Measurements from ENCODE around the gene BAG3. TPM values are rescaled to one million over a fixed set of nuclear protein-coding genes. Genes with fewer than 3 reads are reported as not detected.

Gene BAG3
- total and polyA plus RNA-seq, 2 of the 8 experiments (the other 6 are each of a cell fraction or from before 2014, with no cell fraction given) = 3.5 to 13.3 TPM

DNA sequence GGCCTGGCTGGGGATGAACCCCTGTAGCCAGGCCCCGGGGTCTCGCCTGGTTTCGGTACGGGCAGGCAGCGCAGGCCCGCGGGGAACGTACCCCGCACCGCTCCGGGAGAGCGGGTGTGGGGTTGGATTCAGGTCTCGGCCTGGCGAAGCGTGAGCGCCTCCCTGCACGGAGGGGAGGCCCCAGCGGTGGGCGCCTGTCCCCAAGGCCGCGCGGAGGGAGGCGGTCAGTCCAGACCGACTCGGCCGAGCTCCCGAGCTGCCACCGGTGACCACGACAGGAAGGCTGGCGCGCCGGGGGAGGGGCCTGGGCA is 74.3 kb downstream of the BAG3 start:
- Histone ChIP-seq H2AK5ac (ENCODE audit: low read depth, low read length) (0 out of 2 replicates have a peak overlapping the region, but pooled peaks have one; percentile 65), H2BK12ac (ENCODE audit: low read depth, low read length) (no peak overlapping the region), H4K8ac (ENCODE audit: extremely low read depth, insufficient read depth, low read length) (peak overlapping the region; percentile 71; the same call in 1 of the 2 replicates), H2BK5ac (ENCODE audit: low read depth, low read length) (peak overlapping the region; percentile 80; the same call in 1 of the 2 replicates), H3K27me3 (replicated peaks in 1 of 4; ENCODE audit: control insufficient read depth in 3 of 4, extremely low read depth in 1 of 4, insufficient read depth in 3 of 4, low read length in 3 of 4) (no peaks in the 10 kb centered on the region), H3K4ac (replicated peaks; ENCODE audit: insufficient read length, low read depth, low read length) (peak overlapping the region; percentile 71), H3K27ac (ENCODE audit: low read depth, low read length) (peak overlapping the region; percentile 60; the same call in 1 of the 2 replicates), H2BK20ac (ENCODE audit: low read length) (no peak overlapping the region), H3K4me2 (ENCODE audit: insufficient read depth in 1 of 2, low read depth in 2 of 2, low read length in 2 of 2) (peak overlapping the region; percentile 64 to 86), H3K9me3 (ENCODE audit: insufficient read depth in 2 of 2, low read depth in 1 of 2, low read length in 1 of 2) (peaks cover 3 to 14% of the 10 kb centered on the region in 2 experiments; a peak in 2 of 4 replicates), H4K5ac (ENCODE audit: insufficient read length, low read depth, low read length) (peak overlapping the region; percentile 86), H4K91ac (replicated peaks; ENCODE audit: insufficient read length, low read length) (peak overlapping the region; percentile 49), H3K79me1 (ENCODE audit: low read depth, low read length) (peaks cover 3% of the 10 kb centered on the region; the same call in 1 of the 2 replicates), H4K20me1 (replicated peaks in 1 of 2; ENCODE audit: control insufficient read depth in 1 of 2, insufficient read depth in 2 of 2, low read length in 2 of 2) (peaks cover 2 to 6% of the 10 kb centered on the region in 2 experiments), H3K9ac (replicated peaks in 1 of 4; ENCODE audit: extremely low read depth in 1 of 4, low read depth in 3 of 4, low read length in 3 of 4) (peak overlapping the region; percentile 76 to 82 (median 80); a peak in 6 of 7 replicates), H2AFZ (ENCODE audit: low read length) (no peak overlapping the region), H3K4me1 (replicated peaks in 1 of 4; ENCODE audit: control insufficient read depth in 3 of 4, insufficient read depth in 4 of 4, low read length in 3 of 4) (peaks cover 4 to 13% (median 8%) of the 10 kb centered on the region in 4 experiments; a peak in 5 of 7 replicates), H3K79me2 (ENCODE audit: control insufficient read depth in 1 of 2, insufficient read depth in 2 of 2, low read length in 2 of 2) (peaks cover 0 to 34% of the 10 kb centered on the region in 2 experiments; a peak in 3 of 4 replicates), H3K36me3 (ENCODE audit: control insufficient read depth in 2 of 4, insufficient read depth in 4 of 4, low read length in 3 of 4) (no peaks in the 10 kb centered on the region; a peak in 1 of 8 replicates), H3K56ac (replicated peaks; ENCODE audit: insufficient read length, low read depth, low read length) (peak overlapping the region; percentile 10), H3K18ac (ENCODE audit: extremely low read depth, low read length) (peak overlapping the region; percentile 81; the same call in 1 of the 2 replicates), H3K4me3 (ENCODE audit: extremely low read depth in 1 of 4, insufficient read depth in 2 of 4, low read depth in 3 of 4, low read length in 4 of 4) (peak overlapping the region; percentile 45 to 99 (median 76)), H2BK120ac (replicated peaks; ENCODE audit: low read depth, low read length) (no peak overlapping the region), H3K14ac (ENCODE audit: insufficient read length) (no peak overlapping the region), H3K23ac (ENCODE audit: insufficient read length) (no peak overlapping the region), H3K23me2 (ENCODE audit: low read depth, low read length) (peaks cover 15% of the 10 kb centered on the region), H2BK15ac (ENCODE audit: low read length) (no peak overlapping the region; the same call in 1 of the 2 replicates)
- WGBS, 2 experiments (ENCODE audit: extremely low coverage in 1 of 2, insufficient coverage in 1 of 2, insufficient read length in 1 of 2, insufficient replicate concordance in 2 of 2, low coverage in 1 of 2, low lambda C conversion rate in 2 of 2, missing lambda C conversion rate in 1 of 2) = 4% methylated on average over 22 of the region's 32 CpGs; no CpG with 5 or more reads in 1 of the 2 experiments
- no peak for DNase-seq (ENCODE audit: low read depth in 1 of 2, low spot score in 2 of 2)
- POLR2A ChIA-PET (ENCODE audit: partially characterized antibody) = interaction anchor here (0.7 to 2.9 kb wide), 15 partner anchors 8 to 167 kb away, joined by 3 to 17 read pairs (median 5); partner anchors contain the start of genes BAG3 and SEC23IP
- FAIRE-seq = no peak
- CTCF ChIA-PET (ENCODE audit: partially characterized antibody) = interaction anchor here (0.6 to 2.5 kb wide), 8 partner anchors 10 to 137 kb away, joined by 3 to 7 read pairs (median 4); no protein-coding TSS in a partner anchor
- peak; percentile 47; the same call in 1 of the 2 replicates for TF ChIP-seq POLR2AphosphoS5 (IDR thresholded peaks at IDR 0.05; ENCODE audit: low read depth, low read length)
- TF ChIP-seq ASH2L (IDR thresholded peaks at IDR 0.05; ENCODE audit: low read length) = peak; percentile 87
- TF ChIP-seq POLR2A (IDR thresholded peaks at IDR 0.05; ENCODE audit: control extremely low read depth in 1 of 2, low read depth in 2 of 2, low read length in 2 of 2) = peak; percentile 28 to 64
- peak; percentile 13; the same call in 1 of the 2 replicates for TF ChIP-seq TAF1 (IDR thresholded peaks at IDR 0.05; ENCODE audit: low read depth, low read length)
- TF ChIP-seq CTBP2 (IDR thresholded peaks at IDR 0.05; ENCODE audit: borderline replicate concordance, insufficient read depth, insufficient read length, low read length) = no peak
- TF ChIP-seq CHD2 (IDR thresholded peaks at IDR 0.05; ENCODE audit: low read length) = no peak
- TF ChIP-seq EGR1 (IDR thresholded peaks at IDR 0.05; ENCODE audit: borderline replicate concordance, low read depth, low read length) = no peak
- TF ChIP-seq RNF2 (IDR thresholded peaks at IDR 0.05; ENCODE audit: borderline replicate concordance, low read depth, low read length, missing control alignments, poor library complexity, severe bottlenecking) = no peak
- no peak for TF ChIP-seq RXRA (IDR thresholded peaks at IDR 0.05; ENCODE audit: insufficient read depth, low read depth, low read length)
- peak; percentile 34; the same call in 1 of the 2 replicates for TF ChIP-seq PHF8 (conservative IDR thresholded peaks at IDR 0.05; ENCODE audit: low read depth, low read length)
- TF ChIP-seq RBBP5 (IDR thresholded peaks at IDR 0.05; ENCODE audit: borderline replicate concordance, low read depth, low read length) = peak; percentile 82
- TF ChIP-seq JUND (IDR thresholded peaks at IDR 0.05; ENCODE audit: low read length) = no peak

All from H1 (cell line).